HFF-Myc (cell line): ENCODE data around the gene ULK4.

Experiments used
- DNase-seq: peaks from one replicate; pipeline ENCODE4 v3.0.0-alpha.2; 2011; ENCODE audit warnings: low read depth; ENCODE audit errors: extremely low read depth
- H3K4me3 ChIP-seq: replicated peaks from 2 replicates; pipeline ENCODE4 v1.5.1; 2011; ENCODE audit warnings: low read depth, mild to moderate bottlenecking, control low read depth, low read length
- CTCF ChIP-seq: IDR thresholded peaks from 2 replicates; pipeline ENCODE4 v1.5.1; 2012; ENCODE audit warnings: mild to moderate bottlenecking, low read depth, low read length, control low read depth; ENCODE audit errors: missing control alignments

The ULK4 gene

GRCh38 chr3:41243183-41243582 lies 718.7 kb downstream of the ULK4 start:
- TF ChIP-seq CTCF: no peak
- no peak for DNase-seq
- H3K4me3 ChIP-seq: no peak overlapping the region

DNA sequence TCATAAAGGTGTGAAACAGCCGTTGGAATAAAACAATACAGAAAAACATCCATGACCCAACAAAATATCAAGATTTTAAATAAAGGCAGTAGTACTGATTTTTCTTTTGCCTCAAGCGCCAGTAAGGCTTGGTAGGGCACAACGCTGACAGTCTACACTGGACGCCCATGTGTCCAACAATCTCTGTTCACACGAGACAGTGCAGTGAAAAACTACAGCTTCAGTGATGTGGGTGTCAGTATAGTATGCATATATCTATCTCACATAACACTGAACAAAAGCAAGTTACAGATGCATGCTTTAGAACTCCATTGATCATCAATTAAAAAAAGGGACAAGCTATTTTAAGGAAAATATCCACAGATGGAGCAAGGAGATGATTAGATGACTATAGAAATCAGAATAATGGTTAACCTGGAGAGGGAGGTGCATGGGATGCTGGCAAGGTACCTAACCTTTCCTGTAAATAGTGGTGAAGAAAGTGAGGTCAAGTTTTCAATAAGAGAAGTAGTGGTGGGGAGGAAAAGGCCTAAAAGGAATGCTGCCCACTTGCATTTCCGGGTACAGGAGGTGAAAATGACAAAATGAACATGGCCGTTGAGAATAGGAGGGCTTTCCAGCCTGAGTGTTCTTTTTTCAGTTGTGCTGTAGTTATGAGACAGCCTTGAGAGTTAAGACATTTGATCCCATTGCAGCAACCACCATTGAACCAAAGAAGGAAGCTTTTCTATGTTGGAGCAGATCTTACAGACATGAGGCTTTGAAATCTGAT lies 719.9 kb downstream of the ULK4 start:
- TF ChIP-seq CTCF: no peak
- H3K4me3 ChIP-seq: no peak overlapping the region
- no peak for DNase-seq

DNA sequence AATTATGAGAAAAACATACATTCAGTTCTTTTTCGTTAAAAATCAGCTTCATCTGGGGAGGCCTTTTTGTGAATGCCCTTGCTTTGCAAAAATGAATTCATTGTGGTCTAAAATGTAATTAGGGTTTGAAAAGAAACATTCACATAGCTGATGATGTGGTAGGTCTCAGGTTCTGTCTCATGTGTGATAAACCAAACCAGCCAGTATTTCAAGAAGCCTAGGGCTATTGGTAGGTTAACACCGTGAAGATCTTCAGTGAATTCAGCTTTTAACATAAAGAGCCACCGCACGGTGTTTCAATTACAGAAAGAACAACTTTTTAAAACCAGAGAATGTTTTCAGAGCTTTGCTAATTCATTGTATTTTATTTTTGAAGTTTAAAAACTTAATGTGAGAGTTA lies 720.7 kb downstream of the ULK4 start:
- no peak for DNase-seq
- no peak for TF ChIP-seq CTCF
- no peak overlapping the region for H3K4me3 ChIP-seq

DNA sequence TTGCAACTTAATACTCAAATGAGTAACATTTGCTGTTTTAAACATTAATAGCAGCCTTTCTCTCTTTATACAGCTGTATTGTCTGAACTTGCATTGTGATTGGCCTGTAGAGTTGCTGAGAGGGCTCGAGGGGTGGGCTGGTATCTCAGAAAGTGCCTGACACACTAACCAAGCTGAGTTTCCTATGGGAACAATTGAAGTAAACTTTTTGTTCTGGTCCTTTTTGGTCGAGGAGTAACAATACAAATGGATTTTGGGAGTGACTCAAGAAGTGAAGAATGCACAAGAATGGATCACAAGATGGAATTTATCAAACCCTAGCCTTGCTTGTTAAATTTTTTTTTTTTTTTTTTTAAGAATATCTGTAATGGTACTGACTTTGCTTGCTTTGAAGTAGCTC lies 722.3 kb downstream of the ULK4 start:
- TF ChIP-seq CTCF: no peak
- no peak for DNase-seq
- no peak overlapping the region for H3K4me3 ChIP-seq

DNA sequence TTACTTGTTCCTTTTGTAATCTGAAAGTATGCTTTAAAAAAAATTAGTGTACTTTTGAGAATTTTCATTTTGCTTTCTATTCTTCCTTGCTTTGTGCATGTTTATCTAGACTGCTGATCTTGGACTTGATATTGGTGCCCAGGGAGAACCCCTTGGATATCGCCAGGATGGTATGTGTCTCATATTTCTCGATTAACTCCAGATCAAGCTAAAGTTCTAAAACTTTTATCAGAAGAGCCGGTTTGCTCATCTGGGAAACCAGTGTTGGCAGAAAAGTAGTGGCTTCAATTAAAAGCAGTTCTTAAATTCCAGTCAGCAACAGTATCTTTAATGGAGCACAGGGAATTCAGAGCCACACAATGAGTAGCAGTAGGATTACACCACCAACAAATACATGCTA lies 724.0 kb downstream of the ULK4 start:
- H3K4me3 ChIP-seq: no peak overlapping the region
- DNase-seq: no peak
- TF ChIP-seq CTCF: no peak

GRCh38 chr3:41236228-41236627 lies 725.7 kb downstream of the ULK4 start:
- no peak for TF ChIP-seq CTCF
- no peak overlapping the region for H3K4me3 ChIP-seq
- no peak for DNase-seq
